ENCODE data around the gene ZFP69.

ZFP69 gene

DNA sequence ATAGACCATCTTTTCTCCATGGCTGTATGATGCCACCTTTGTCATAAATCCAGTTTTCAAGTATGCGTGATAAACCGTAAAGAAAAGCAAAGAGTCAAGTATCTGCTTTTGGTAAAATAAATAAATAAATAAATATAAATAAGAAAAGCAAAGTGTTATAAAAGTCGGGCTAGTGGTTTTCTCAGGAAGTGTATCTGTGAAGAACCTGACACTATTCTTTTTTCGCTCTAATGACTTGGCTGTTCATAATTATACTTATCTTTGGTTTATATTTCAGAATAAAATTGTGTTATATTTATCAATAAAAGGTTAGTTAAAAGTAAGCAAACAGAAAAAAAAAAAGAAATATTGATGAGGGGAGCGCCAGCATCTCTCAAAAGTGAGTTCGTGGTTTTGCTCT lies 30.9 kb downstream of the ZFP69 start:
- Histone ChIP-seq H3K9ac (ENCODE audit: low read depth in 1 of 2, low read length in 2 of 2) (peak overlapping the region; percentile 77 to 78), H3K9me3 (ENCODE audit: control insufficient read depth in 2 of 2, low read length in 2 of 2) (no peaks in the 10 kb centered on the region), H3K27me3 (ENCODE audit: control insufficient read depth in 2 of 2, insufficient read depth in 2 of 2, low read length in 2 of 2) (no peaks in the 10 kb centered on the region), H3K27ac (ENCODE audit: low read depth in 2 of 2, low read length in 2 of 2) (peak overlapping the region in 1 of 2 donors; percentile 52), H3K4me3 (ENCODE audit: low read length in 2 of 2) (peak overlapping the region; percentile 90 to 93), H3K4me1 (ENCODE audit: control insufficient read depth in 2 of 2, insufficient read depth in 2 of 2, low read length in 2 of 2) (peaks cover 5 to 6% of the 10 kb centered on the region in 2 donors), H3K36me3 (ENCODE audit: control insufficient read depth in 2 of 2, insufficient read depth in 2 of 2, low read length in 2 of 2) (no peaks in the 10 kb centered on the region)

DNA sequence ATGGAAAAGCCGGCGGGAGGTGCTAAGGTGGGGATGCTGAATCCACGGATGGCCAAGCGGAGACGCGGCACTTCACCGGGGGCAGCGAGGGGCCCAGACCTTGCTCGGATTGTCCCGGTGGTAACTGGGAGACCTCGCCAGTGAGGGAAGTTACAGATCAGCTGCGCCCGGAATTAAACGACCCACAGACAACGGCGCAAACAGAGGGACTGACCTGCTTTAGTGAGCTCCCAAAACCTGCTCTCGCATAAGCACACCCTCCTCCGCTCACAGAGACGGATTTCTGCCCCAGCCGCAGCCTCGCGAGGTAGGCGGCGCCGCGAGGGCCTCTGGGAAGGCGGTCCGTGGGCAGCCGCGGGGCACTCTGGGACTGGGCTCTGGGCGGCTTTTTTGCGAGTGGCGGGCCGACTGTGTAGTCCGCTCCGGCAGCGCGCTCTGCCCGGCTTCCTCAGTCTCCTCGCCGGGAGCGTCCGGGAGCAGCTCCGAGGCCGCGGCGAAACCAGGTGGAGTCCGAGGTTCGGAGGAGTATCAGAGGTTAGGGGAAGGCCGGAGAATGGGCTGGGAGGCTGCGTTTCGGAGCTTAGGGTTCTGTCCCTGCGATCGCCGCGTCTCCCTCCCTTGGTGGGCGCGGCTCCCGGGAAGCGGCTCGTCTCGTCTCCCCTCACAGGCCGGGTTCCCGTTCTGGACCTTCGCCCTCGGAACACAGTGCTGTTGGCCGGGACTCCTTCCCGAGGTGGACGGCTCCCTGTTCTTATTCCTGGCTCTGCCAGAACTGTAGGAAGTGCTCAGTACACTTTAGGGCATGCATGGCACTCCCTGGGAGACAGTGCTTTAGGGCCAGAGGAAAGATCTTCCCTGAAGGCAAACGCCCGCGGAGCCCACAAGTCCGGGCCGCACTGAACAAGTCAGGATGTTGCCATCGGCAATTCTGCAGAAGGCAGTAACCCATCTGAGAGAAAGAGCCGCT lies 31.6 kb downstream of the ZFP69 start, which contains the start of gene EXO5:
Gene EXO5 (plus strand): TSS at position 393 of the 967 bp plus-strand sequence. CDS start 5,778 bp downstream, outside the sequence.
- Histone ChIP-seq H3K36me3 (ENCODE audit: control insufficient read depth in 2 of 2, insufficient read depth in 2 of 2, low read length in 2 of 2) (no peaks in the 10 kb centered on the region), H3K27ac (ENCODE audit: low read depth in 2 of 2, low read length in 2 of 2) (peak within 1 kb of the TSS; percentile 52 to 56)

DNA sequence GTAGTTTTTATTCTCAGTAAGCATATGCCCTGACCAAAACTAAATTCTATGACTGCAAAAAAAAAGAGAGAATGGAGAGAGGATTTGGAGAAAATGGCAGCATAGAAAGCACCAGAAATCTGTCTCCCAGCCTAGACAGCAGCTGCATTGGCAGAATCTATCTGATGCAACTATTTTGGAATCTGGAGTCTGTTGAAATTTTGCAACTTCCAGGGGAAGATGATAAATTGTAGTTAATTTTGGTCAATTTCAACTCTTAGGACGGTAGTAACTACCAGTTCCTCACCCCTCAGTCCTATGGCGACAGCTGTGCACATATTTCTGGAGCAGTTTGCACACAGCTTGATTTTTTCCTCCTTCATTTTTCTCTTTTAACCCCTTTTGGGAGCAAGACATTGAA lies 42.4 kb downstream of the ZFP69 start:
- no peaks in the 10 kb centered on the region for H3K4me1 ChIP-seq (ENCODE audit: control insufficient read depth in 2 of 2, insufficient read depth in 2 of 2, low read length in 2 of 2)
- peaks cover 3 to 6% of the 10 kb centered on the region in 2 donors for H3K36me3 ChIP-seq (ENCODE audit: control insufficient read depth in 2 of 2, insufficient read depth in 2 of 2, low read length in 2 of 2)
- peaks cover 0 to 5% of the 10 kb centered on the region in 2 donors for H3K9me3 ChIP-seq (ENCODE audit: control insufficient read depth in 2 of 2, low read length in 2 of 2)
- H3K9ac ChIP-seq (ENCODE audit: low read depth in 1 of 2, low read length in 2 of 2) = no peak overlapping the region
- H3K27me3 ChIP-seq (ENCODE audit: control insufficient read depth in 2 of 2, insufficient read depth in 2 of 2, low read length in 2 of 2) = no peaks in the 10 kb centered on the region
- H3K27ac ChIP-seq (ENCODE audit: low read depth in 2 of 2, low read length in 2 of 2) = no peak overlapping the region
- H3K4me3 ChIP-seq (ENCODE audit: low read length in 2 of 2) = no peak overlapping the region

More for the DNA sequence above, 31.6 kb downstream of the ZFP69 start, which contains the start of gene EXO5:
- H3K4me1 ChIP-seq (ENCODE audit: control insufficient read depth in 2 of 2, insufficient read depth in 2 of 2, low read length in 2 of 2) = peaks cover 5 to 6% of the 10 kb centered on the region in 2 donors
- H3K4me3 ChIP-seq (ENCODE audit: low read length in 2 of 2) = peak within 1 kb of the TSS; percentile 90 to 93
- H3K27me3 ChIP-seq (ENCODE audit: control insufficient read depth in 2 of 2, insufficient read depth in 2 of 2, low read length in 2 of 2) = no peaks in the 10 kb centered on the region
- H3K9me3 ChIP-seq (ENCODE audit: control insufficient read depth in 2 of 2, low read length in 2 of 2) = no peaks in the 10 kb centered on the region
- peak within 1 kb of the TSS; percentile 77 to 78 for H3K9ac ChIP-seq (ENCODE audit: low read depth in 1 of 2, low read length in 2 of 2)

GRCh38 chr1:40530735-40531380 lies 53.8 kb downstream of the ZFP69 start:
- no peaks in the 10 kb centered on the region for H3K27me3 ChIP-seq (ENCODE audit: control insufficient read depth in 2 of 2, insufficient read depth in 2 of 2, low read length in 2 of 2)
- peak overlapping the region; percentile 44 to 76 for H3K27ac ChIP-seq (ENCODE audit: low read depth in 2 of 2, low read length in 2 of 2)
- H3K36me3 ChIP-seq (ENCODE audit: control insufficient read depth in 2 of 2, insufficient read depth in 2 of 2, low read length in 2 of 2) = no peaks in the 10 kb centered on the region
- H3K4me1 ChIP-seq (ENCODE audit: control insufficient read depth in 2 of 2, insufficient read depth in 2 of 2, low read length in 2 of 2) = peaks cover 0 to 15% of the 10 kb centered on the region in 2 donors
- peak overlapping the region in 1 of 2 donors; percentile 75 for H3K9ac ChIP-seq (ENCODE audit: low read depth in 1 of 2, low read length in 2 of 2)
- H3K4me3 ChIP-seq (ENCODE audit: low read length in 2 of 2) = peak overlapping the region; percentile 89 to 94
- peaks cover 0 to 2% of the 10 kb centered on the region in 2 donors for H3K9me3 ChIP-seq (ENCODE audit: control insufficient read depth in 2 of 2, low read length in 2 of 2)

DNA sequence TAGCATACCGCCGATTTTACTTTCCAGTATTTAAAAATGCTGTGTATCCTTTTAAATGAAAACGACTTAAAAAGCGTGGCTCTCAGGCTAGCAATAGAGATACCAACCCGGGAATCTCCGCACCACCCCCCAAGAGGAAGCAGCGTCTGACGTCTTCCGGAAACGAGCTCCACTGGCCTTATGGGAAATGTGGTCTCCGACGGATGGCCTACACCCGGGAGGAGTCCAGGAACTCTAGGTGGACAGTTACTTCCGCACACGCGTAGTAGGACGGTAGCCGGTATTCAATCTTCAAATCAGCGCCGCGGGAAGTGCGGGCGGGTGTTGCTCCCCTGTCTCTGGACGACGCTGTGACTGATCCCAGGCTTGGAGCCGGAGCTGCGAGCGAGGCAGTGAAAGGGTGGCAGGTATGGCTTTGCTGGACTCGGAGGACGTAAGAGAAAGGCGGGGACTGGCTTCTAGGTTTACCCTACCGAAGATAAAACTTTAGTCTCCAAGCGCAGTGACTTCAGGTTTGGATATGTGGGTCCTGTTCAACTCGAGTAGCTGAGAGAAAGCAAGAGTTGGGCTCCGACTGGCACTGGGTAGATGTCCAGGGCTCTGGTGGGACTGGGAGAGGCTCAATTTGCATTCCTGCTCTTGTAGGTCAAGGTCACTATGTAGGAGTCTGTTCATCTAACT lies 54.4 kb downstream of the ZFP69 start, which contains the start of gene ZNF684:
Gene ZNF684 (plus strand): TSS at position 257 of the 681 bp plus-strand sequence. CDS start 1,530 bp downstream, outside the sequence.
- peak within 1 kb of the TSS; percentile 89 to 94 for H3K4me3 ChIP-seq (ENCODE audit: low read length in 2 of 2)
- H3K9ac ChIP-seq (ENCODE audit: low read depth in 1 of 2, low read length in 2 of 2) = peak within 1 kb of the TSS; percentile 74 to 75
- peak within 1 kb of the TSS; percentile 44 to 76 for H3K27ac ChIP-seq (ENCODE audit: low read depth in 2 of 2, low read length in 2 of 2)

DNA sequence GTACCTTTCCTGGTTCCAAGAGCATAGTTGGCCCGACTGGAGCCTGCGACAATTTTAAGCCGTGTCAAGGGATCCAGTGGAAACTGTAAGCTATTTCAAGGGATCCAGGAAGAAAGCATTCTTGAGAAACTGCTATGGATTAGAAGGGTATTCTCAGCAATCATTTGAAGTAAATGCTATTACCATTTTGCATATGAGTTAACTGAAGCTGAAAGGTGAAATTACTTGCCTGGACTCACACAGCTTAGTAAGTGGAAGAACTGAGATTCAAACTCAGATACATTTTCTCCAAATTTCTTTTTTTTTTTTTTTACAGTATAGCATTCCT lies 54.9 kb downstream of the ZFP69 start:
- H3K27ac ChIP-seq (ENCODE audit: low read depth in 2 of 2, low read length in 2 of 2) = peak overlapping the region; percentile 44 to 76
- peaks cover 0 to 15% of the 10 kb centered on the region in 2 donors for H3K4me1 ChIP-seq (ENCODE audit: control insufficient read depth in 2 of 2, insufficient read depth in 2 of 2, low read length in 2 of 2)
- no peaks in the 10 kb centered on the region for H3K27me3 ChIP-seq (ENCODE audit: control insufficient read depth in 2 of 2, insufficient read depth in 2 of 2, low read length in 2 of 2)
- H3K36me3 ChIP-seq (ENCODE audit: control insufficient read depth in 2 of 2, insufficient read depth in 2 of 2, low read length in 2 of 2) = no peaks in the 10 kb centered on the region
- peak overlapping the region; percentile 89 to 94 for H3K4me3 ChIP-seq (ENCODE audit: low read length in 2 of 2)
- no peaks in the 10 kb centered on the region for H3K9me3 ChIP-seq (ENCODE audit: control insufficient read depth in 2 of 2, low read length in 2 of 2)
- peak overlapping the region; percentile 74 to 75 for H3K9ac ChIP-seq (ENCODE audit: low read depth in 1 of 2, low read length in 2 of 2)

More for the DNA sequence above, 54.4 kb downstream of the ZFP69 start, which contains the start of gene ZNF684:
- no peaks in the 10 kb centered on the region for H3K36me3 ChIP-seq (ENCODE audit: control insufficient read depth in 2 of 2, insufficient read depth in 2 of 2, low read length in 2 of 2)
- H3K9me3 ChIP-seq (ENCODE audit: control insufficient read depth in 2 of 2, low read length in 2 of 2) = no peaks in the 10 kb centered on the region
- no peaks in the 10 kb centered on the region for H3K27me3 ChIP-seq (ENCODE audit: control insufficient read depth in 2 of 2, insufficient read depth in 2 of 2, low read length in 2 of 2)
- peaks cover 0 to 15% of the 10 kb centered on the region in 2 donors for H3K4me1 ChIP-seq (ENCODE audit: control insufficient read depth in 2 of 2, insufficient read depth in 2 of 2, low read length in 2 of 2)

GRCh38 chr1:40532844-40533424 lies 55.8 kb downstream of the ZFP69 start:
- Histone ChIP-seq H3K27ac (ENCODE audit: low read depth in 2 of 2, low read length in 2 of 2) (no peak overlapping the region), H3K27me3 (ENCODE audit: control insufficient read depth in 2 of 2, insufficient read depth in 2 of 2, low read length in 2 of 2) (no peaks in the 10 kb centered on the region), H3K9me3 (ENCODE audit: control insufficient read depth in 2 of 2, low read length in 2 of 2) (no peaks in the 10 kb centered on the region), H3K4me1 (ENCODE audit: control insufficient read depth in 2 of 2, insufficient read depth in 2 of 2, low read length in 2 of 2) (peaks cover 0 to 15% of the 10 kb centered on the region in 2 donors), H3K9ac (ENCODE audit: low read depth in 1 of 2, low read length in 2 of 2) (no peak overlapping the region), H3K36me3 (ENCODE audit: control insufficient read depth in 2 of 2, insufficient read depth in 2 of 2, low read length in 2 of 2) (no peaks in the 10 kb centered on the region), H3K4me3 (ENCODE audit: low read length in 2 of 2) (peak overlapping the region; percentile 89 to 94)

- Histone ChIP-seq H3K4me3 (ENCODE audit: low read length in 2 of 2) (no peak overlapping the region), H3K36me3 (ENCODE audit: control insufficient read depth in 2 of 2, insufficient read depth in 2 of 2, low read length in 2 of 2) (no peaks in the 10 kb centered on the region), H3K27me3 (ENCODE audit: control insufficient read depth in 2 of 2, insufficient read depth in 2 of 2, low read length in 2 of 2) (no peaks in the 10 kb centered on the region), H3K4me1 (ENCODE audit: control insufficient read depth in 2 of 2, insufficient read depth in 2 of 2, low read length in 2 of 2) (peaks cover 0 to 15% of the 10 kb centered on the region in 2 donors), H3K9me3 (ENCODE audit: control insufficient read depth in 2 of 2, low read length in 2 of 2) (no peaks in the 10 kb centered on the region), H3K9ac (ENCODE audit: low read depth in 1 of 2, low read length in 2 of 2) (no peak overlapping the region), H3K27ac (ENCODE audit: low read depth in 2 of 2, low read length in 2 of 2) (no peak overlapping the region)
Measured at GRCh38 chr1:40534589-40534988, 57.5 kb downstream of the ZFP69 start.

GRCh38 chr1:40535732-40536131 lies 58.6 kb downstream of the ZFP69 start:
- no peaks in the 10 kb centered on the region for H3K9me3 ChIP-seq (ENCODE audit: control insufficient read depth in 2 of 2, low read length in 2 of 2)
- H3K36me3 ChIP-seq (ENCODE audit: control insufficient read depth in 2 of 2, insufficient read depth in 2 of 2, low read length in 2 of 2) = peaks cover 3% of the 10 kb centered on the region in 2 donors
- H3K9ac ChIP-seq (ENCODE audit: low read depth in 1 of 2, low read length in 2 of 2) = no peak overlapping the region
- no peak overlapping the region for H3K4me3 ChIP-seq (ENCODE audit: low read length in 2 of 2)
- no peaks in the 10 kb centered on the region for H3K27me3 ChIP-seq (ENCODE audit: control insufficient read depth in 2 of 2, insufficient read depth in 2 of 2, low read length in 2 of 2)
- peaks cover 0 to 15% of the 10 kb centered on the region in 2 donors for H3K4me1 ChIP-seq (ENCODE audit: control insufficient read depth in 2 of 2, insufficient read depth in 2 of 2, low read length in 2 of 2)
- no peak overlapping the region for H3K27ac ChIP-seq (ENCODE audit: low read depth in 2 of 2, low read length in 2 of 2)
